Lung (tissue), 12 donors: ENCODE measurements around the gene SLC19A1. TPM values are rescaled to one million over a fixed set of nuclear protein-coding genes. Genes with fewer than 3 reads are reported as not detected.

Source experiments
- ATAC-seq: fragments of 200-7000 bp; cut with Tn5 transposase; one replicate; pipeline ENCODE4 v1.9.1; 2020; ENCODE audit warnings: moderate number of reproducible peaks; ENCODE audit not compliant: insufficient read depth, low FRiP score
- DNase-seq, 3 donors: peaks; one replicate each; pipeline ENCODE4 v3.0.0-alpha.2; 2013 to 2017
- H3K27ac ChIP-seq, 2 donors: one replicate each; pipeline ENCODE4 v1.5.1; 2013; ENCODE audit warnings: mild to moderate bottlenecking in 2 of 2, moderate library complexity in 2 of 2, control low read depth in 1 of 2, inconsistent platforms in 1 of 2, low read depth in 1 of 2, low read length in 1 of 2
- H3K27me3 ChIP-seq, 3 donors: one replicate each; pipeline ENCODE4 v1.5.1; 2013; ENCODE audit warnings: low read length in 2 of 3; ENCODE audit not compliant: control insufficient read depth in 3 of 3, insufficient read depth in 3 of 3
- H3K36me3 ChIP-seq, 4 donors: one replicate each; pipeline ENCODE4 v1.5.1; 2013; ENCODE audit warnings: low read length in 4 of 4, mild to moderate bottlenecking in 1 of 4, moderate library complexity in 1 of 4; ENCODE audit not compliant: control insufficient read depth in 4 of 4, insufficient read depth in 4 of 4
- H3K4me1 ChIP-seq, 5 donors: one replicate each; pipeline ENCODE4 v1.5.1; 2013; ENCODE audit warnings: low read length in 5 of 5, mild to moderate bottlenecking in 2 of 5, moderate library complexity in 1 of 5; ENCODE audit not compliant: control insufficient read depth in 5 of 5, insufficient read depth in 5 of 5
- H3K4me3 ChIP-seq: one replicate; pipeline ENCODE4 v1.5.1; 2013; ENCODE audit warnings: mild to moderate bottlenecking, control low read depth, moderate library complexity
- H3K9ac ChIP-seq, 2 donors: one replicate each; pipeline ENCODE4 v1.5.1; 2013; ENCODE audit warnings: low read length in 2 of 2, control low read depth in 1 of 2; ENCODE audit not compliant: insufficient read depth in 1 of 2
- H3K9me3 ChIP-seq, 4 donors: one replicate each; pipeline ENCODE4 v1.5.1; 2013; ENCODE audit warnings: low read length in 3 of 4, mild to moderate bottlenecking in 1 of 4, moderate library complexity in 1 of 4; ENCODE audit not compliant: control insufficient read depth in 4 of 4, insufficient read depth in 3 of 4
- WGBS, 2 donors: extraction: QIAGEN DNeasy Blood & Tissue Kit; methylation state at CpG; one replicate each; pipeline ENCODE4 v1.1.7; 2013; 5-methylcytosine and 5-hydroxymethylcytosine counted together
- polyA plus RNA-seq, 2 donors: library from polyadenylated mRNA; stranded (reverse); fragments of 200-250 nt; gene quantifications; one replicate each; pipeline ENCODE4 v1.2.1, GENCODE V29; 2013
- total RNA-seq, 2 donors: library from RNA; depleted of rRNA in 1 of 2; stranded (reverse); fragments of >200 nt in 1 of 2; gene quantifications; one replicate each; pipeline ENCODE4 v1.2.1, GENCODE V29; 2014 to 2021
- TF ChIP-seq, protein P1 (sequence below): IDR thresholded peaks from 2 replicates; pipeline ENCODE4 v1.5.1; 2012; ENCODE audit warnings: mild to moderate bottlenecking; ENCODE audit errors: control extremely low read depth, extremely low read depth
- donor health status: control.
- donor health status: control.
- donor health status: Bipolar disorder and iron deficiency.
- donor health status: healthy.
- donor health status: DM: yes; HTN: yes; CAD: no.

Gene SLC19A1
- total and polyA plus RNA-seq, 4 donors = 23.8 to 42.0 (median 26.2) TPM

DNA sequence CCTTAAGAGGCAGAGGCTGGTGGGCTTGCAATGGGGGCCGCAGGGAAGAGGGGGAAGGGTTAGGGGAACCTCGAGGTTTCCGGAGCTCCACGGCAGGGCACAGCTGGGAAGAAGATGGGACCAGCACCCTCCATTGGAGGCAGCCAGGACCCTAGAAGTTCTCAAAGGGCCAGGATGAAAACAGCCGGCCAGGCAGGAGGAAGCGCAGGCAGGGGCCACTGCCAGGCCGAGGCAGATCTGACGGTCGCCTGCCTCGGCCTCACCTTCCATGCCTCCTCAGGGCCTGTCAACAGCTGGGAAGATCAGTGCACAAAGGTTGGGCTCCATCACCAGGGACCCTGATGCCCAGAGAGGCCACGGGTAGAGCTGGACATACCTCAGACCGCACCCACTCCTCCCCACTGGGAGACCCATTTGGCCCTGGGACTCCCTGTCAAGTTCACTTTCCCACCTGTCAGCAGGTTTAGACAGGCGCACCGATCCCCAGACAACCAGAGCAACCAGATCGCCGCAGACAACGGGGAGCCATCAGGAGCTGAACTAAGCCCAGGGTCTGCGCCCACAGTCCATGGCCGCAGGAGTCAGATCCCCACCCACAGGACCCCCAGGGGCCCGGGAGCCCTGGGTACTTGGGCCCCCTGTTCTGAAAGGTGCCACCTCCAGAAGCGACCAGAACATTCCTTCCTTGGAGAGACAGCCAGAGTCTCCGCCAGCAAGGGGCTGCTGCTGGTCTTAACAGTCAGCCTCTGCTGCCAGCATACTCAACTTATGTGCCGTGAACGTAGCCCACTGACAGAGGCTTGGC is 2.2 kb downstream of the SLC19A1 start:
- 94 to 95% methylated on average over 24 of the region's 24 CpGs for WGBS, 2 donors
- TF ChIP-seq, protein P1, sequence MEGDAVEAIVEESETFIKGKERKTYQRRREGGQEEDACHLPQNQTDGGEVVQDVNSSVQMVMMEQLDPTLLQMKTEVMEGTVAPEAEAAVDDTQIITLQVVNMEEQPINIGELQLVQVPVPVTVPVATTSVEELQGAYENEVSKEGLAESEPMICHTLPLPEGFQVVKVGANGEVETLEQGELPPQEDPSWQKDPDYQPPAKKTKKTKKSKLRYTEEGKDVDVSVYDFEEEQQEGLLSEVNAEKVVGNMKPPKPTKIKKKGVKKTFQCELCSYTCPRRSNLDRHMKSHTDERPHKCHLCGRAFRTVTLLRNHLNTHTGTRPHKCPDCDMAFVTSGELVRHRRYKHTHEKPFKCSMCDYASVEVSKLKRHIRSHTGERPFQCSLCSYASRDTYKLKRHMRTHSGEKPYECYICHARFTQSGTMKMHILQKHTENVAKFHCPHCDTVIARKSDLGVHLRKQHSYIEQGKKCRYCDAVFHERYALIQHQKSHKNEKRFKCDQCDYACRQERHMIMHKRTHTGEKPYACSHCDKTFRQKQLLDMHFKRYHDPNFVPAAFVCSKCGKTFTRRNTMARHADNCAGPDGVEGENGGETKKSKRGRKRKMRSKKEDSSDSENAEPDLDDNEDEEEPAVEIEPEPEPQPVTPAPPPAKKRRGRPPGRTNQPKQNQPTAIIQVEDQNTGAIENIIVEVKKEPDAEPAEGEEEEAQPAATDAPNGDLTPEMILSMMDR = no peak
- H3K27ac ChIP-seq = no peak overlapping the region

GRCh38 chr21:45539046-45539795 is 3.0 kb downstream of the SLC19A1 start:
- H3K4me3 ChIP-seq = no peak overlapping the region
- DNase-seq = peak in 1 of 3 donors; percentile 8
- ATAC-seq = no peak
- no peaks in the 10 kb centered on the region for H3K9me3 ChIP-seq
- no peak overlapping the region for H3K27ac ChIP-seq
- H3K36me3 ChIP-seq = peaks cover 0 to 3% (median 0%) of the 10 kb centered on the region in 4 donors
- TF ChIP-seq, protein P1 = no peak
- 90 to 91% methylated on average over 17 of the region's 17 CpGs for WGBS, 2 donors
- H3K4me1 ChIP-seq = peaks cover 0 to 32% (median 15%) of the 10 kb centered on the region in 5 donors
- H3K27me3 ChIP-seq = no peaks in the 10 kb centered on the region
- no peak overlapping the region for H3K9ac ChIP-seq

More for the DNA sequence above, 2.2 kb downstream of the SLC19A1 start:
- Histone ChIP-seq H3K9ac (no peak overlapping the region), H3K9me3 (no peaks in the 10 kb centered on the region), H3K27me3 (no peaks in the 10 kb centered on the region), H3K4me3 (no peak overlapping the region), H3K36me3 (peaks cover 0 to 3% (median 0%) of the 10 kb centered on the region in 4 donors), H3K4me1 (peaks cover 0 to 24% (median 11%) of the 10 kb centered on the region in 5 donors)
- ATAC-seq (no peak), DNase-seq (peak in 1 of 3 donors; percentile 9)

GRCh38 chr21:45538381-45539045 is 3.7 kb downstream of the SLC19A1 start:
- H3K4me1 ChIP-seq = peaks cover 0 to 36% (median 18%) of the 10 kb centered on the region in 5 donors
- DNase-seq = peak in 1 of 3 donors; percentile 7
- H3K4me3 ChIP-seq = no peak overlapping the region
- no peaks in the 10 kb centered on the region for H3K27me3 ChIP-seq
- H3K9me3 ChIP-seq = no peaks in the 10 kb centered on the region
- H3K9ac ChIP-seq = no peak overlapping the region
- TF ChIP-seq, protein P1 = no peak
- no peak for ATAC-seq
- 95% methylated on average over 28 to 31 of the region's 31 CpGs for WGBS, 2 donors
- H3K36me3 ChIP-seq = peaks cover 0 to 3% (median 0%) of the 10 kb centered on the region in 4 donors
- H3K27ac ChIP-seq = no peak overlapping the region
